Rectal smooth muscle tissue (tissue), 1 donor: ENCODE data around the gene PRKD1.
"Not testable (repeated sequence)": the region's sequence is repeated elsewhere in the genome, so short reads cannot be mapped to it uniquely, and the experiment has no call there.

Experiments
- H3K27ac ChIP-seq: one replicate; pipeline ENCODE4 v1.7.0; 2013; ENCODE audit warnings: low read depth, low read length, inconsistent platforms
- H3K27me3 ChIP-seq: one replicate; pipeline ENCODE4 v1.7.0; 2013; ENCODE audit warnings: low read length; ENCODE audit not compliant: control insufficient read depth, insufficient read depth
- H3K36me3 ChIP-seq: one replicate; pipeline ENCODE4 v1.7.0; 2013; ENCODE audit warnings: low read length; ENCODE audit not compliant: control insufficient read depth, insufficient read depth
- H3K4me1 ChIP-seq: one replicate; pipeline ENCODE4 v1.7.0; 2013; ENCODE audit warnings: low read length; ENCODE audit not compliant: control insufficient read depth, insufficient read depth
- H3K4me3 ChIP-seq: one replicate; pipeline ENCODE4 v1.7.0; 2013; ENCODE audit warnings: low read length
- H3K9ac ChIP-seq: one replicate; pipeline ENCODE4 v1.7.0; 2013; ENCODE audit warnings: low read length

PRKD1 gene

DNA sequence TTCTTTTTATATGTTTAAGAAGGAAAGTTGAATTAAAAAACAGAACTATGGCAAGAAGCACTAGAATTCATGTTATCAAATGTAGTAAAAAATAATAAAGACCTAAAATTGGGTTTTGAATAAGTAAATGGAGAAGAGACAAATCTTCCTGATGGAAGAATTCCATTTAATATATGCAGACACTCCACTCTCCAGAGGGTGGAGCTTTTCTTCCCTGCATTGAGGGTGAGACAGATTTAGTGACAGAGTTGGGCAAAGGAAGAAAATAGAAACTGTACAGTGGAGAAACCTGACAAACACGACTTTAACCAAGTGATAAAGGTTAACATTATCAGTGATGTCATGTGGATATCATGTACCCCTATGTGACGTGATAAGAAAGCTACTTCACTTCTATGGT is 217.6 kb downstream of the PRKD1 start:
- Histone ChIP-seq H3K4me1 (no peaks in the 10 kb centered on the region), H3K9ac (no peak overlapping the region), H3K27ac (no peak overlapping the region), H3K4me3 (no peak overlapping the region), H3K36me3 (no peaks in the 10 kb centered on the region), H3K27me3 (no peaks in the 10 kb centered on the region)

DNA sequence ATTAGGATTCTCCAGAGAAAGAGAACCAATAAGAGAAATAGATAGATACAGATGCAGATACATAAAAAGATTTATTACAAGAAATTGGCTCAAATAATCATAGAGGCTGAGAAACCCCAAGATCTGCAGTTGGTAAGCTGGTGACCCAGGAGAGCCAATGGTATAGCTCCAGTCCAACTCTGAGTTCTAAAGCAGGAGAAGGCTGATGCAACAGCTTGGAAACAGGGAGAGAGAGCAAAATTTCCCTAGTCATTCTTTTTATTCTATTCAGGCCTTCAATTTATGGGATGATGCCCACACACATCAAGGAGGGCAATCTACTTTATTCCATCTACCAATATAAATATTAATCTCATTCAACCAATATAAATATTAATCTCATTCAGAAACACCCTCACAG is 218.2 kb downstream of the PRKD1 start:
- H3K9ac ChIP-seq = no peak overlapping the region
- no peaks in the 10 kb centered on the region for H3K36me3 ChIP-seq
- H3K4me3 ChIP-seq = no peak overlapping the region
- no peaks in the 10 kb centered on the region for H3K27me3 ChIP-seq
- no peaks in the 10 kb centered on the region for H3K4me1 ChIP-seq
- no peak overlapping the region for H3K27ac ChIP-seq

DNA sequence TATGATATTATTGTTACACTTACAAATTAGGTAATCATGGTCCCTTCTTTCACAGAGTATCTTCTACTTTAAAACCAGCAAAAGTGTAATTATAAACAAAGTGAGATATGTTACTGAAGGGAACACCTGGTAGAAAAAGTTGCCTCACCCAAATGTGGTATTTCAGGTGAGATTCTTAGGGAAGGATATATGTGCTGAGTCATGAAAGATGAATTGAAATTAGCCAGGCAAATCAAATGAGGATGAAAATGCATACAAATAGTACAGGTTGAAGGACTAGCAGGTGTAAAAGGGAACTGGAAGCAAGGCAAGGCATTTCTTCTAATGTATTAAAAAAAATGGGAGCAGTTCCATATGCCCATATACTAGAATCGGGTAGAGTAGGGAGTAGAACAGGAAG is 220.9 kb downstream of the PRKD1 start:
- Histone ChIP-seq H3K4me3 (no peak overlapping the region), H3K9ac (no peak overlapping the region), H3K36me3 (no peaks in the 10 kb centered on the region), H3K27ac (no peak overlapping the region), H3K27me3 (no peaks in the 10 kb centered on the region), H3K4me1 (no peaks in the 10 kb centered on the region)

DNA sequence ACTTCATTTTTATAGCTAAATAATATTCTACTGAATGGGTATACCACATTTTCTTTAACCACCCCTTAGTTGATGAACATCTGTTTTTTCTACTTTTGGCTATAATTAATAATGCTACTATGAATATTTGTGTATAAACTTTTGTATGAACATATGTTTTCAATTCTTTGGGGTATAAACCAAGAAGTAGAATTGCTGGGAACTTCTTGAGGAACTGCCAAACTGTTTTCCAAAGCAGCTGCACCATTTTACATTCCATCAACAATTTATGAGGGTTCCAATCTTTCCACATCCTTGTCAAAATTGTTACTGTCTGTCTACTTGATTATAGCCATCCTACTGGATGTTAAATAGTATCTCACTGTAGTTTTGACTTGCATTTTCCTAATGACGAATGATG is 221.8 kb downstream of the PRKD1 start:
- Histone ChIP-seq H3K4me3 (no peak overlapping the region), H3K9ac (no peak overlapping the region), H3K36me3 (no peaks in the 10 kb centered on the region), H3K27me3 (no peaks in the 10 kb centered on the region), H3K27ac (no peak overlapping the region), H3K4me1 (no peaks in the 10 kb centered on the region)

DNA sequence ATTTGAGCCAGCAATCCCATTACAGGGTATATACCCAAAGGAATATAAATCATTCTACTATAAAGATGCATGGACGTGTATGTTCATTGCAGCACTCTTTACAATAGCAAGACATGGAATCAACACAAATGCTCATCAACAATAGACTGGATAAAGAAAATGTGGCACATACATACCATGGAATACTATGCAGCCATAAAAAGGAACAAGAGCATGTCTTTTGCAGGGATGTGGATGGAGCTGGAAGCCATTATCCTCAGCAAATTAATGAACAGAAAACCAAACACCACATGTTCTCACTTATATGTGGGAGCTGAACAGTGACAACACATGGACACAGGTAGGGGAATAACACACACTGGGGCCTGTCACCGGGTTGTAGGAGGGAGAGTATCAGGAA is 238.1 kb downstream of the PRKD1 start:
- H3K27ac ChIP-seq, H3K9ac ChIP-seq, H3K4me1 ChIP-seq, H3K27me3 ChIP-seq, H3K4me3 ChIP-seq, H3K36me3 ChIP-seq: not testable (repeated sequence)

DNA sequence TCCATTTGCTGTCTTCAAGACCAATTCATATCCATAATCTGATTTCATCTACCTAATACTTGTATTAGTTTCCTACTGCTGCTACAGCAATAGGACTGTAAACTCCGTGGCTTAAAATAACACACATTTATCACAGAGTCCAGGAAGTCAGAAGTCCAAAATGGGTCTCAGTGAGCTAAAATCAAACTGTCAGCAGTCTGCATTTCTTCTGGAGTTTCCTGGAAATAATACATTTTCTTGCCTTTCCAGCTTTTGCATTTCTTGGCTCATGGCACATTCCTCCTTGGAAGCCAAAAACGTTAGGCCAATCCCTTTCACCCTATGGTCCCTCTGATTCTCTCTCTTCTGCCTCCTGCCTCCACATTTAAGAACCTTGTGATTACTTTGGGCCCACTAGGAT is 239.8 kb downstream of the PRKD1 start:
- H3K4me1 ChIP-seq = no peaks in the 10 kb centered on the region
- H3K27ac ChIP-seq = no peak overlapping the region
- no peak overlapping the region for H3K4me3 ChIP-seq
- no peaks in the 10 kb centered on the region for H3K36me3 ChIP-seq
- no peak overlapping the region for H3K9ac ChIP-seq
- no peaks in the 10 kb centered on the region for H3K27me3 ChIP-seq

DNA sequence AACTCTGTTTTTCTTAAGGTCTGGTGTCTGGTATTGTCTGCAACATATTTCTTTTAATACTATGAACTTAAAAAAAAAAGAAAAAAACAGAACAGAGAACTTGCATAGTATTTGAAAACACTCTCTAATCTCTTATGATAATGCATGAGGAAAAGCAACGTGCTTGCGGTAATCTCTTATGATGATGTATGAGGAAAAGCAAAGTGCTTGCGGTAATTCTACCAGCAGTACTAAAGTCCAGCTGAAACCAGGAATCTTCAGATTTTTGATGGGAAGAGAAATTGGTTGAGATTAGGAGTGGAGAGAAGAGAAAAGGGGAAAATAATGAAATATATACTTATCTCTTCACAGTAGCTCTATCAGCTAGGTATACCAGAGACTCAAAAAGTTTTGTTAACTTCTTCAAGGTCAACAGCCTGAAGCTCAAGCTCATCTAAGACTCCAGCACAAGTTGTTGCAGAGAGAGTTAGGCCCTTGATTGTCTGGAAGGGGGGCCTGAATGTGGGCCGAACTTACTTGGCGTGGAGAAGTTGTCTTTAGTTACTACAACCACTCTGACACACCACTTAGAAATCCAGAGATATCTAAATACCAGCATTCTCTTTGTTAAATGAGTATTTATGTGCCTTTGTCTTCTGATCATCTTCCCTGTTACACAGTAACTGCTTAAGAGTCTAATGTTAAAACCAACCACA is 240.4 kb downstream of the PRKD1 start:
- H3K36me3 ChIP-seq = no peaks in the 10 kb centered on the region
- no peaks in the 10 kb centered on the region for H3K4me1 ChIP-seq
- H3K4me3 ChIP-seq = no peak overlapping the region
- H3K27ac ChIP-seq = no peak overlapping the region
- no peaks in the 10 kb centered on the region for H3K27me3 ChIP-seq
- no peak overlapping the region for H3K9ac ChIP-seq

DNA sequence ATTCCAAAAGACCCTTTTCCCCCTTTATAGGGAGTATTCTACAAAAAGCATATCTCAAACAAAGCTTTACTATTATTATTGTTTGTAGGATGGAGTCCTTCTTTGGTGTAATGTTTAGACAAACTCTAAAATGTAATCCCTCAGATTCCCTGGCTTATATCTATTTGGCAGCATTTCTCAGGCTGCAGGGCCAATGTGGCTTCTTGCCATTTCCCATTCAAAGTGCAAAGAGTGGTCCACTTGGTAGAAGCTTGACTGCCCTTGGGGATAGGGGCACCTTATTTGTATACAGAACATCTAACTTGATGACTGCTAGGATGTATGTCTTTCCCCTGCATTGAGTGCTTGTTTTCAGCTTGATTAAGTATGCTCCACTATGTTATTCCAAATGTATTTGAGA is 242.7 kb downstream of the PRKD1 start:
- Histone ChIP-seq H3K4me3 (no peak overlapping the region), H3K27me3 (no peaks in the 10 kb centered on the region), H3K27ac (no peak overlapping the region), H3K9ac (no peak overlapping the region), H3K4me1 (no peaks in the 10 kb centered on the region), H3K36me3 (no peaks in the 10 kb centered on the region)

DNA sequence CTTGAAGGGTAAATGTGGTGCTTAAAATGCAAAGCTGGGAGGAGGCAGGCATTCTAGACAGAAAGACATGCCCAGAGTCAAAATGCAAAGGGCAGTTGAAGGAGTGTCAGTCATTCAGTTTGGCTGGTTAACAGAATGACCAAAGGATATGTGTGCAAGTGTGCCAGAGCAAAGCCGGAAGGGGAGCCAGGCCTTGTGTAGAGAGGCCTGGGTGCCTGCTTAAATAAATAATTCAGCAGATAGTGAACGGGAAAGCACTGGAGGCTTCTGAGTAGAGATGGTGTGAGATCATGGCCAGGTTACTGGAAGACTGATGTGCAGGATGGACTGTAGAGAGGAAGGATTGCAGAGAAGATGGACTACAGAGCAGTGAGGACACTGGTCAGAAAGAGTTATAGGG is 244.9 kb downstream of the PRKD1 start:
- H3K4me3 ChIP-seq = no peak overlapping the region
- no peaks in the 10 kb centered on the region for H3K4me1 ChIP-seq
- no peak overlapping the region for H3K27ac ChIP-seq
- no peaks in the 10 kb centered on the region for H3K36me3 ChIP-seq
- H3K27me3 ChIP-seq = no peaks in the 10 kb centered on the region
- no peak overlapping the region for H3K9ac ChIP-seq

DNA sequence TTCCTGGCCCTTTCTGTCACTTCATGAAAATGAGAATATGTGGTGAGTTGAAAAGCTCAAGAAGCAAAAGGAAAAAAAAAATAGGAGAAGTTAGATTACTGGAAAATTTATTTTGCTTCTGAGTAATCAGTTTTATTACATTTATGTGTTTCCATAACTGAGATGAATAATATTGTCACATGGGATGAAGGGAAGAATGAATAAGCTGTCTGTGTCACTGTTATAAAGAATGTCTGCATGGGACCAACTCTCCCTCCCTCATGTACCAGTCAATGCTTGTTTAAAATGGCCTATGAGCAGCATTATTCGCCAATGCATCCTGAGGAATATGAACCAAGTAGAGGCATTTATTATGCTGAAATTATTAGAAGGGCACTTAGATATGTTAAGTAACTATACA is 246.3 kb downstream of the PRKD1 start:
- Histone ChIP-seq H3K4me1 (no peaks in the 10 kb centered on the region), H3K9ac (no peak overlapping the region), H3K4me3 (no peak overlapping the region), H3K36me3 (no peaks in the 10 kb centered on the region), H3K27me3 (no peaks in the 10 kb centered on the region), H3K27ac (no peak overlapping the region)

DNA sequence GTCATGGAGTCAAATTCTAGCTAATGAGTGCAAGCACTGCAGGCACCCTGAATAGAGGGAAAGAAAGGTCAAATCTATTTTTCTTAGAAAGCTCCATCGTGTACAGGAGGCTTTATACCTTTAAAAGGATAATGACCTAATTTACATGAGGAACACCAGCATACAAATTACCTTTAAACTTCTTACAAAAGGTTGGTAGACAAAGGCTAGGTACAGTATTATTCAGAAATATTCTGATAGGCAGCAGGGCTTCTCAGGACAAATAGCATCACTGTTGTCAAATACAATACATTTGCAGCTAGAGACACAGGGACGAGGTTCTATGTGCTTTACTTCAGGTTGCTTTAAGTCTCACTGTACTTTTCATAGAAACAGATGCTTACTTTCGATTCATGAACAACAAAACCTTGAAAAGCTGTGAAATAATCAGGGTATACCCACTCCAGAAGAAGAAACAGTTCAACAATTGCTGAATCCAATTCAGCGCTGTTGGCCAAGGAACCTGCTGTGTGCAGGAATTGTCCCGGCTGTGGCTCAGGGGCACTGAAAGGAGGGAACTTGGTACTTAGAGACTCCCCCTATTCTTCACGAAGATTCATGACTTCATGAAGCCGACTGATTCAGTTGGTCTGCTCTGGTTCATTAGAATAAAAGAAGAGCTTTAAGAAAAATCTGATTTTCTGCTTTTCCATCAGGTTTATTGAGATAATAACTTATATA is 252.9 kb downstream of the PRKD1 start:
- H3K9ac ChIP-seq = no peak overlapping the region
- H3K36me3 ChIP-seq = no peaks in the 10 kb centered on the region
- no peaks in the 10 kb centered on the region for H3K4me1 ChIP-seq
- no peak overlapping the region for H3K27ac ChIP-seq
- H3K4me3 ChIP-seq = no peak overlapping the region
- no peaks in the 10 kb centered on the region for H3K27me3 ChIP-seq

DNA sequence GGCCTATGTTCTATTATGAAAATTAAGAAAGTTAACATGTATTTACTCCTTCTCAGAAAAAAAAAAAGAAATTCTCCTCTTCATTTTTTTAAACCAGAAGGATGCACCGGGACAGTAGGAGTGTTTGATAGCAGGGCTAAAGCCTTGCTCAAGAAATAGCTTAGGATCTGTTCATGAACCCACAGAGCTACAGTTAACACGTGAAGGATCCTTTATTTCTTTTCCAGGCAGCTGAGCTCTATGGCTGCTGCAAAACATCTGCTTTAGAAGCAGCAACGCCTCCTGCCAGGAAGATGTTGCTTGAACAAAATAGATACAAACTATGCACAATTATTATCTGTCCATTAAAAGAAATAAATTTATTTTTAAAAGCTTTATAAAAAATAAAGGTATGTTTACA is 254.8 kb downstream of the PRKD1 start:
- H3K27me3 ChIP-seq = no peaks in the 10 kb centered on the region
- no peak overlapping the region for H3K27ac ChIP-seq
- no peaks in the 10 kb centered on the region for H3K36me3 ChIP-seq
- H3K4me3 ChIP-seq = no peak overlapping the region
- no peaks in the 10 kb centered on the region for H3K4me1 ChIP-seq
- H3K9ac ChIP-seq = no peak overlapping the region

DNA sequence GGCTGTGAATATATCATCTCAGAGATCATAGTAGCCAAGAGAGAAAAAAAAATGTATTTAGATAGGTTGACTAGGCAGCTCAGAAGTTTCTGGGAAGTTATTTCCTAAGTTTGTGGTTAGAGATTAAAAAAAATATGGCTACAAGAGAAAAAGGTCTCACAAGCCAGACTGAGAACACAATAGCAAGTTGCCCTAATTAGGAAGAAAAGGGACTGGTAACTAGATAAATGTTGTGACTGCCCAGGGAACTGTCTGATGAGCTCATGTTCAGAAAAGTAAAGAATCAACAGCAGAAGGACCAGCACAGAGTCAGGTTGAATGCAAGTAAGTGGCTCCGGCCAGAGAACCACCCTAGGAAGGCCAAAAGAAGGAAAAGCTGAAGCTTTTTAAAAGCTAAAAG is 256.6 kb downstream of the PRKD1 start:
- no peaks in the 10 kb centered on the region for H3K27me3 ChIP-seq
- no peak overlapping the region for H3K9ac ChIP-seq
- no peaks in the 10 kb centered on the region for H3K36me3 ChIP-seq
- H3K27ac ChIP-seq = no peak overlapping the region
- no peaks in the 10 kb centered on the region for H3K4me1 ChIP-seq
- no peak overlapping the region for H3K4me3 ChIP-seq
